Globus pallidus (tissue), 1 donor: ENCODE data around the gene CDKN2B-AS1.

Experiments used
- DNase-seq: peaks from one replicate; pipeline ENCODE4 v3.0.0-alpha.2; 2015; ENCODE audit warnings: low spot score

The CDKN2B-AS1 gene

GRCh38 chr9:22117511-22118384 is 123.2 kb downstream of the CDKN2B-AS1 start:
- DNase-seq: no peak

DNA sequence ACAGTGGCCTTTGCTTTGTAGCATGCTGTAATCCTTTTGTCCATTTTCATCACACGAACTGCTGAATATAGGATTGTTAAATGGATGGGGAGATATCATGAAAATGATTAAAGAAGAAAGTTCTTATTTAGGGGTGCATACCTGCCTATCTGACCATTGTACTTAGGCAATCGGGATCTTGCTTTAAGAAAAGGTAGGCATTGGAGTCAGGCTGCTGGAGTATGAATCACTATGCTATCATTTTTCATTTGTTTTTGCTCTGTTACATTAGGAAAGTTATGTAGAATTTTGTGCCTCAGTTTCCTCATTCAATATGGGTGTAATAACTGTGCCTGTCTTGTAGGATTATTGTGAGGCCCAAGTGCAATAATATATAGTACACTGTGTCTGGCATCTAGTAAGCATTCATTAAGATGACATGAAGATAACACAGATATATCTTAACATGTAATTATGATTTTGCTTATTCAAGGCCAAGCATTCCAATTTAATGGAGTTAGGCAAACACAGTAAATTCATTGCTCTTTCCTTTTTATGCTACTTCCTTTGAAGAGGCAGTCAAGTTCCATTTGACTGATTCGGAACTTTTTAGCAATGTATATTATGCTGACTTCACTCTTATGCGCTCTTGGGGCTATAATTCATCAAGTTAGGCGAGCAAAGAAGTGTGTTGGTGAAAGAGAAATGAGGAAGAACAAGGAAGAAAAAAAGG is 124.4 kb downstream of the CDKN2B-AS1 start:
- DNase-seq: no peak

DNA sequence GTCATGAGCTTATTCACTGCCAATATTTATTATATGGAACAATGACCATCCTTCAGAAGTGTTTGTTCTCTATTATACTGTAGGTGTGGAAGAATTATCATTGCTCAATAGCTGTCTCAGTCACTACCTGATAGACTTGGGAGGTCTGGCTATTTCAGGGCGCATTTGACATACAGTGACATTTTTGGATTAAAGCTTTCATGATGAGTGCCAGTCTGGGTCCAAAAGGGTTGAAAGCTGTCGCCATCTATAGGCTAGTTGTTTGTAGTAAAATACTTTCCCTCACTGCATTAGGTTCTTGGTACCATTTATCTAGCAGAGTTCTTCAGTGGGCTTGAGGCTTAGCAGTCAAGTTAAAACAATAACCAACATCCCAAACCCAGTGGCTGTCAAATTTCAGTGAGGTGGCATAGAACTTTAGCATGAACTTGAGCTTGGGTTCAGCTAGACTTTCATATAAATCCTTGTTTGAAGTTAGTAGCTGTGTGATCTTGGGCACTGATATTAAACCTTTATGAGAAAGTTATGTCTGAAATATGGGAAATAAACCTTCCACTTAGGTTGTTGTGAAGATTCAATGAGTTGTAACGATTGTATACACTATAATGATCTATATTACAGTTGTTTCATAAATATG is 125.0 kb downstream of the CDKN2B-AS1 start:
- peak; percentile 20 for DNase-seq

GRCh38 chr9:22120159-22120549 is 125.6 kb downstream of the CDKN2B-AS1 start:
- no peak for DNase-seq

- DNase-seq: no peak
Observed at GRCh38 chr9:22120595-22120994, 126.0 kb downstream of the CDKN2B-AS1 start.

- DNase-seq: no peak
Observed at GRCh38 chr9:22124263-22125011, 129.8 kb downstream of the CDKN2B-AS1 start.

GRCh38 chr9:22129133-22129532 is 134.5 kb downstream of the CDKN2B-AS1 start:
- no peak for DNase-seq

DNA sequence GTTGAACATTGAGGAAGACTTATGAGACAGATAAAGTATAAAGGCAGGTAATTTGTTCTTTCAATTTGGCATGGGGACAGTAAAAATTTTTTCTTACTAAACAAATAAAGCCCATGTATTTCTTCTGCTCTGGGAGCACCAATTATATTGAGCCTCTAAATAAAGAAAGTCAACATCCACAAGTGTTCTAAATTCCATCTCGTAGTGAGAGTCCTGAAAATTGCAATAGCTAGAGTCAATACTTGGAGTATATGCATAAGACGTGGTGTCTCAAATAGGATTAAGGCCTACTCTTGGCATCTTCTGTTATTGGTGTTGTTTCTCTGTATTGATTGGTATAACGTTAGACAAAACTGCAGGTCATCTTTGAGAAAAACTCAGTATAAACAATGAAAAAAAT is 135.0 kb downstream of the CDKN2B-AS1 start:
- DNase-seq: no peak

DNA sequence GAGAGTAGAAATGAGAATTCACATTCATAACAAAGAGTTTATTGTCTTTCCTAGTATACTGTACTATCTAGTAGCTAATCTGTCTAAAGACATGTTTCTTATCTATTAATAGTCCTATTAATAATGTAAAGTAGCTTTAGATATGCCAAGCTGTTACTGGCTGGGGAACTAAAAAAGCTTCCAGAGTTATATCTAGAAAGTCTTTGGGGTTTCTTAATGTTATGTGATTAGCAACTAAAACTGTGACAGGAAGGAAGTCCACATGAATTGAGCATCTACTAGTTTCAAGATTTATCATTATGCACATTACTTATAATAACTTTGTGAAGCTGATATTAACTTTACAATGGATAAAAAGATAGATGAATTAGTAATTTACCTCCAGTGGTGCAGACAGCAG is 137.2 kb downstream of the CDKN2B-AS1 start:
- DNase-seq: no peak

DNA sequence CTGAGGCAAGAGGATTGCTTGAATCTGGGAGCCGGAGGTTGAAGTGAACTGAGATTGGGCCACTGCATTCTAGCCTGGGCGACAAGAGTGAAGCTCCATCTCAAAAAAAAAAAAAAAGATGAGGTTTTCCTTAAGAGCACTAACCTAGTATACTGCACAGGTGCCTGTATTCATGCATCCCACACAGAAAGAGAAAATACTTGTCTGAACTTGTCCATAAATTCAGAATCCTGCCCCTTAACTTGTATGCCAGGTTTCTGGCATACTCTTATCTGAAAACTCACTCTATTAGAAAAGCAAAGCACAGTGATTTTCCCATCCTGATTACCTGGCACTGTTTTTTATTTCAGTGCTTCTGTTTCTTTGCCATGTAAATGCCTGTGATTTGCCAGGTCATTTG is 139.8 kb downstream of the CDKN2B-AS1 start:
- DNase-seq: no peak

DNA sequence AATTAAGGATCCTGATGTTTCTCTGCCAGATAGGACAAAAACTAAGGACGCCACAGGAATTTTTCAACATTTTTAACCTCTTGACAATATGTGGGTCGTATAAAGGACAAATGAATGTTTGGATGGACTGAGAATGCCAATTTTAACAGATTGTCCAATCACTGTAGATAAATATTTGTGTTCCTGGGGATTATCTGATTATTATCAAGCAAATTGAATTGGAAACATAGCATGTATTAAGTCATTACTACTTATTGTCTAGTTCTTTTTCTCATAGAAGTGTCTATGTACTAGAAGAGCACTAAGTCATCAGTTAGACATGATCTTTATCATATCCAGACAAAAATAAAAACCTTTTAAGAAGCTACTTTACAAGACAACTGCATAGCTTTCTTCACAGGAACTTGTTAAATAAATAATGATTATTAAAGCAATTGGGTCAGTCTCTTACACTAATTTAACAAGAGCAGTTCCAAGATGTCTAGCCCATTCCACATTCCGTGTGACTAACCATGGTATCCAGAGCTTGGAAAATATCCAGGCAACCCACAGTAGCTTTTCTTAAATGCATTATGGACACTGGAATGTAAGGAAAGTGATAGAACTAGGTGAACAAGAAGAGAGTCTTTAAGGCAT is 142.0 kb downstream of the CDKN2B-AS1 start:
- no peak for DNase-seq

GRCh38 chr9:22138956-22139660 is 144.5 kb downstream of the CDKN2B-AS1 start:
- no peak for DNase-seq

DNA sequence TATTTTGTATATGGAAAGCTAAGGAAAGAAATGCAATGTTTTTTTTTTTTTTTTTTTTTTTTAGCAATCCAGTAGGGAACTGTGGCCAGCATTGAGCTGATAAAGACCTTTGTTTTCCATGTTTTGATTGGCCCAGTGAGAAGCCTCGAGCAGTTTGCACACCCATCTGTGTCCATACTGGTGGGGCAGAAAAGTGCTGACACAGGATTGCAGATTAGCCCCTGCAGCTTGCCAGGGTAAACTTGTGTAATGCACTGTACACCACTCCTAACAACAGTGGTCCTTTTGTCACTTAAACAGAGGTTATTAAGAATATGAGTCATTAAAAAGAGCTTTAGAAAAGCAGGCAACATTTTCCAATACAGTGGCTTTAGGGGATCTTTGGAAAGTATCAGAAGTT is 147.3 kb downstream of the CDKN2B-AS1 start:
- no peak for DNase-seq

- DNase-seq: no peak
Observed at GRCh38 chr9:22142671-22143070, 148.1 kb downstream of the CDKN2B-AS1 start.

DNA sequence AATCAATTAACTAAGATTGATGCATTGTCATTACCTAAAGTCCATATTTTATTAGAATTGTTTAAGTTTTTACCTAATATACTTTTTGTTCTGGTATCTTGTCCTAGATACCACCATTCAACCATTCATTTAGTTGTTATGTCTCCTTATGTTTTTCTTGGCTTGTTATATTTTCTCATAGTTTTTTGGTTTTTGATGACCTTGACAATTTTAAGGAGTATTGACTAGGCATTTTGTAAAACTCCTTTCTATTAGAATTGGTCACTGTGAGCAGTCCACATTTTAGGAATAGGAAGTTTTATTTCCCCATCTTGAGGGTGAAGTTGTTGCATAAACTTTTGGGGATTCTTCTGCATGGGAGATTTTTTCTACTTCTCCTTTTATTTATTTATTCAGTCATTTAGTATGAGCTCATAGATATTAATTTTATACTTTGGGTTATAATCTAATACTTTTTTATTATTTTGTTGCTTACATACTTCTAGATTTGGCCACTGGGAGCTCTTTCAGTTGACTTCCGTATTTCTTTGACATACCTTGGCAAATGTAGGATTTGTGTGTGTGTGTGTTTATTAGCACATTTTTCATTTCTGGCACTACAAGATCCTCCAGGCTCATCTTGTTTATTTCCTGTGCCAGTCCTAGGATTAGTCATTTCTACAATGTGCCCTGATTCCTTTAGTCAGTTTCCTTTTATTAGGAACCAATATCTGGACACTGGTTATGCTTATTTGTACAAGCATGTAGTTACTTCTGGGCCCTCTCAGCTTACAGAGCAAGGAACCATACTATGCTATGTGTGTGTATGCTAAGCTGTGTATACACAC is 149.4 kb downstream of the CDKN2B-AS1 start:
- no peak for DNase-seq

DNA sequence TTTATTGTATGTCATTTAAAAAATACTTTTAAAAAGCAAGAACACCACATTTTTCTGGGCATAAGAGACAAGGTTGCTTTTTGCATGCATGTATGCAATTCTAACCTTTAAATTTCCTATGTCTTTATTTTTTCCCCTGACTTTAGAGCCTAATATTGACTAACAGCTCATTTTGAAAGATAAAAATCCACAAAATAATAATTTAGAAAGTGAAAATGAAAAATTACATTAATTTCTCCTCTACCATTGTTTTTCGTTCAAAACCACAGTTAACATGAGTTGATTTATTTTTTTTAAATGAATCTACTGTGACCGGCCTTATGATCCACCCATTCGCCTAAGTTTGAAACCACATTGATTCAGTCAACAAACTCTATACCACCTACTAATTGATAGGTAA is 152.0 kb downstream of the CDKN2B-AS1 start:
- no peak for DNase-seq

DNA sequence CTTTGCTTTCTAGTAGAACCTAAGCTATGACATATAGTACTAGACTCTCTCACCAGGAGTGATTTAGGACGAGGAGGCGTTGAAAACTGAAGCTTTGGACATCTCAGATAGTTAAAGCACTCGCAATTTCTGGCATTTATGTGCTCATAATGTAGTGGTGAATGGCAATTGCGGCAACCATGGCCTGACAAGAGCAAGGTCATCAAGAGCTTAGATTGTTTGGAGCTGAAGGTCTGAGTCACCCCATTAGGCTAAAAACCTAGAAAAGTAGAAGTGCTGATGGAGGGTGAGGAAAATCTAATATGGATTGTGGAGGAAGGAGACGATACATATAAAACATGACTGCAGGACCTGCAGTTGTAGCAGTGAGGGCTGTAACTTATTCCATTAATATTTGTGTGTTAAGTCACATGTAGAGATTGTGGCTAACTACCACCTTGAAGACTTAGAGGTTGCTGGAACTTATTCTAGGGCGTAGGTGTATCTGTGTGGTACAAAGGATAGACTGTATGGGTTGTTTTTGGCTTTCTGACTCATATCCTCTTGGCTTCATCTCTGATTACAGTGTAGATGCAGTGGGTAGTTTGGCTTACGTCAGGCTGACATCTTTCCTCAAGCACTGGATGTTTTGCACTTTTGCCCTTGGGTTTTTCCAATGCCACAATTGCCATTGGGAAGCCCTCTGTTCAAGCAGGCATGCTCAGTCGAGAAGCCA is 153.4 kb downstream of the CDKN2B-AS1 start:
- no peak for DNase-seq

DNA sequence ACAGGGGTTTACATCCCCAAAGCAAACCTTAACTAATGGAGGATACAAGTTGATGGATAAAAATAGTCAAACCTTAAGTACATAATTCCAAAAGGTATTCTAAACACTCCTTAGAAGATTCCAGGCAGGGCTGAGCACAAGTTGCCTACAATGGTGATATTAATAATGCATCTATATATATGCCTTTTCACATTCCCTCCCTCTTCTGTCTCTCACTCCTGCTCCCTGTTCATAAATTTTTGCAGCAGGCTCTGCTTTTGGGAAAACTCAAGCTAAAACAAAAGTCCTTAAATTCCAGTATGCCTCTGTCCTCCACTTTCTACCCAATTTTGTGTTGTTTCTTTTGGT is 153.9 kb downstream of the CDKN2B-AS1 start:
- no peak for DNase-seq

DNA sequence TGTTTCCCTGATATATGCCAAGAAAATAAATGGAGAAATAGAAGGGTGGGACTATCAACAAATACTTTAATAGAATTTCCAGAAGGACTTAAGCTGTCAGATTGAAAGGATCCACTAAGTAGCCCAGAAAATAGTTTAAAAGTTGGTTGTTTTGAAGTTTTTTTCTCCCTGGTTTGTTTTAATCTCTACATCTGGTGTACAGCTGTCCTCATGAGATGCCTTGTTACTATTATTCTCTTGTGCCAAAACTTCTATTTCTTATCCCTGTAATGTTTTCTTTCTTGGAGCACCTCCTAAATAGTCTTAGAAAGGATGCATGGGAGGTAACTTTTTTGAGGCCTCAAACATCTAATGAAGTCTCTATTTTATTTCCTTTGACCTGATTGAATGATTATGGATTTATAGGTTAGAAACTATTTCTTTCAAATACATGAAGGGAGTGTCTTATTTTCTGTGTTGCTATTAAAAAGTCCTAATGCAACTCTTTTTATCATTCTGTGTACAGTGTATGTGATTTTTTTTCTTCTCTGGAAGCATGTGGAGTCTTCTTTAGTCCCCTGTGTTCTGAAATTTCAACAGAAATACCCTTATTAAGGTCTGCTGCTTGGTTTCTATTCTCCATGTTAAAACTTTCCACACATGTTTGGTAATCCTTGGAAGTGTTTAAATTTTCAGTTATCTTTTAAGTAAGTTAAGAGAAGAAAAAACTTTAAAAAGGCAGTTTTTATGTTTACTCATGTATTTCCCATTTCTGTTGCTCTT is 154.5 kb downstream of the CDKN2B-AS1 start:
- no peak for DNase-seq
